GM21390 (cell line): Measurements from ENCODE around the gene TRIM73.
A peak's percentile ranks its signal among the peaks of the same experiment; 100 is the strongest.
"Not testable (repeated sequence)": the region's sequence is repeated elsewhere in the genome, so short reads cannot be mapped to it uniquely, and the experiment has no call there.

Experiments
- ATAC-seq: cut with Tn5 transposase; IDR thresholded peaks from one replicate; pipeline ENCODE4 v1.9.1; 2021; ENCODE audit not compliant: unreplicated experiment

TRIM73 gene

DNA sequence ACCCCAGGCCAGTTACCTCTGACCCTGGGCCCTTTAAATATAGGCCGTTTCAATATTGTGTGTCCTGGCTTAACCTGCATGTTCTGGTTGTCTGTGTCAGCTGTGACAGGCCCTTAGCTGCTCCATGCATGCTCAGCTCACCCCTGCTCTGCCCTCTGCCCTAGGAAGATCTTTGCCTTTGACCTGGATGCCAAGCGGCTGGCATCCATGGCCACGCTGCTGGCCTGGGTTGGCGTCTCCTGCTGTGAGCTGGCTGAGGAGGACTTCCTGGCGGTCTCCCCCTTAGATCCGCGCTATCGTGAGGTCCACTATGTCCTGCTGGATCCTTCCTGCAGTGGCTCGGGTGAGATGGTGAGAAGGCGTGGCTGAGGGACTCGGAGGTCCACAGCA lies 20.0 kb downstream of the TRIM73 start:
- ATAC-seq: not testable (repeated sequence)

DNA sequence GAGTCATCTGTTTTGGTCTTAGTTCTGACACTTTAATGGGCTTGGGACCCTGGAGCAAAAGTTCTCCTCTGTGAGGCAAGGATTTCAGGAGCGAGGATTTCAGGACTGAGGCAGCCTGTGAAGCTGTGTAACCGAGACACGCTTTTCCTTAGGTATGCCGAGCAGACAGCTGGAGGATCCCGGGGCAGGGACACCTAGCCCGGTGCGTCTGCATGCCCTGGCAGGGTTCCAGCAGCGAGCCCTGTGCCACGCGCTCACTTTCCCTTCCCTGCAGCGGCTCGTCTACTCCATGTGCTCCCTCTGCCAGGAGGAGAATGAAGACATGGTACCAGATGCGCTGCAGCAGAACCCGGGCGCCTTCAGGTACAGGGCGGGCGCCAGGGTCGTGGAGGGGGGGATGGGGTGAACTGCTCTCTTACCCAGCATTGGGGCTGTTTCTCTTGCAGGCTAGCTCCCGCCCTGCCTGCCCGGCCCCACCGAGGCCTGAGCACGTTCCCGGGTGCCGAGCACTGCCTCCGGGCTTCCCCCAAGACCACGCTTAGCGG lies 20.5 kb downstream of the TRIM73 start:
- ATAC-seq: not testable (repeated sequence)

DNA sequence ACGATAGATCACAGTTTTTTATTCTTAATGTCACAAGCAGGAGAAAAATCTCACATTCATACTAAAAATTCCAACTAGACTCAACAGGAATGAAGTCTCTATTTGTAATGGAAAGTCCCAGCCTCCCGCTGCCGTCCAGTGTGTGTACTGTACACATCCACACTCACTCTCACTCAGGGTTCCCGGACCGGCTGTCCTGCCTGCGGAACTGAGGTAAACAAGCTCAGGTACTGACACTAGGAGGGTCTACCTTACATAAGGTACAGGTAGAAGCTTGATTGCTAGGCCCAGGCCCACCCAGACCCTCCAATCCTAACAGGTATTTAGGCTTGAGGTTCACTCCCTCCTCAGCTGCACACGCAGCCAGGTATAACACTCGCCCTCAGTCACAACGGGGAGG lies 21.4 kb downstream of the TRIM73 start:
- ATAC-seq: not testable (repeated sequence)

DNA sequence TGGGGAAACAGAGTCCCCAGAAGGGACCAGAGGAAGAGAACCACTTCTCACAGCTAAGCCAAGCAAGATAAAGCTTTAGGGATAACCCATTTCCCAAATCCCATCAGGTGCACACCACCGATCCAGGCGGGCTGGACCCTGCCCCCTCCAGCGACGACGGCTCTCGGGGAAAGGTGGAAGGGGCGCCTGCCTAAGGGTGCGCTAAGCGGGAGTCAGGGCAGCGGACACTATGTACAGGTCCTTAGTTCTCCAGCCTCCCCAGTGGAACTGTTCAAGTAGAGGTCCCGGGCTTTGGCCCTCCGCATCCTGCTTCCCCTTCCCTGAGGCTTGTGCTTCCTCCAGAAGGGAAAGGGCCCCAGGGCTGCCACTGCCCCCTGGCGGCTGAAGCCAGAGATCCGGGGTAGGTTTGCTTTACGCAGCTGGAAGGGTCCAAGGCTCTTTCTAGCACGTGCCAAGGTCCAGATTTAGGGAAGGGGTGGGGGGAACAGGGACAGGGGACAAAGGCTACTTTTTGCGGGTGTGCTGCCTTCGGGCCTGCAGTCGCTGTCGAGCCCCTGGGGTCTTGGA lies 22.9 kb downstream of the TRIM73 start:
- ATAC-seq: not testable (repeated sequence)

DNA sequence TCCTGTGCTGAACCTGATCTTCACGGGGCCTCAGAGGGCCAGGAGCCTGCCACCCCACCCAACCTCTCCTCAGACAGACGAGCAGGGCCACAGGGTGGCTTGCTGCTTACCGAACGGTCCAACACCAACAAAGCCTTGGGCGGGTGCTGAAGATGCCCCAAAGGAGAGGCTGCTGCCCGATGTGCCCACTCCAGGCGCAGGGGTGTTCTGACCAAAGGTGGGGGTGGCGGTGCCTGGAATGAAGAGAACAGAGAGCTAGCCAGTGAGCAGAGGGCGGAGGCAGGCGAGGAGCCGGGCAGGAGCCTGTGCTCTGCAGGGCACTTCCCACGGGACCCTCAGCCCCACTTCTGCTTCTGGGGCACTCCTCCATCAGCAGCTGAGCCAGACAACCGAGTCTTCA lies 23.8 kb downstream of the TRIM73 start:
- not testable (repeated sequence) for ATAC-seq

DNA sequence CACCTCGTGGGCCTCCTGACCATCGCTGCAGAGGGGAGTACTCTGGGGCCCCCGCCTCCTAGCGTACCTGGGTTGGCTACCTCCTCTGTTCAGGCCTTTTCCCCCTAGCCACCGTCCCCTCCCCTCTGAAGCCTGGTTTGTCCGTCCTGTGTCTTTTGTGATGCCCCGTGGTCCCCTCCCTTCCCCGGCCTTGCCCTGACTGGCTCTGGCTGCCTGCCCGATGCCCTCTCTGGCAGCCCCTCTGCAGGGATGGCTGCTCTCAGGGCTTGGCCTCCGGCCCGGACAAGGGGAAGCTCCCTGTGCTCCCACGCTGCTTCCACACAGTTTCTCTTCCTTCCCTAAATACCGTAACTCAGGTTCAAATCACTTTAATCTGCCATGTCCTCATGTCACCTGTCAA lies 24.3 kb downstream of the TRIM73 start:
- not testable (repeated sequence) for ATAC-seq

DNA sequence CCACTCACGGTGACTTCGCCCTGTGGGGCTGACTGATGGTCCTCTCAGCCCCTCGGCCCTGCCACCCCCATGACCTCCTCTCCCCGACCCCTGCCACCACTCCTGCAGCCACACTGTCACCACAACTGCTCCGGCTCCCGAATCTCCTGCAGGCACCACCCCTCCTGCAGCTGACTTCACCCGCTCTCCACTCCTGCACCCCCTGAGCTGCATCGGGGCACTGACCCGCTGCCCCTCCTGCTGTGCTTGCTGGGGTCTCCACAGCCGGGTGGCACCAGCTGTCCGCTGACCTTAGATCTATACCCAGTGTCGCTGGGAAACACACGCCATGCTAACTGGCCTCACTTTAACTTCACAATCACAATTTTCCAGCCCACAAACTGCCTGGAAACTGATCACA lies 24.7 kb downstream of the TRIM73 start:
- not testable (repeated sequence) for ATAC-seq

DNA sequence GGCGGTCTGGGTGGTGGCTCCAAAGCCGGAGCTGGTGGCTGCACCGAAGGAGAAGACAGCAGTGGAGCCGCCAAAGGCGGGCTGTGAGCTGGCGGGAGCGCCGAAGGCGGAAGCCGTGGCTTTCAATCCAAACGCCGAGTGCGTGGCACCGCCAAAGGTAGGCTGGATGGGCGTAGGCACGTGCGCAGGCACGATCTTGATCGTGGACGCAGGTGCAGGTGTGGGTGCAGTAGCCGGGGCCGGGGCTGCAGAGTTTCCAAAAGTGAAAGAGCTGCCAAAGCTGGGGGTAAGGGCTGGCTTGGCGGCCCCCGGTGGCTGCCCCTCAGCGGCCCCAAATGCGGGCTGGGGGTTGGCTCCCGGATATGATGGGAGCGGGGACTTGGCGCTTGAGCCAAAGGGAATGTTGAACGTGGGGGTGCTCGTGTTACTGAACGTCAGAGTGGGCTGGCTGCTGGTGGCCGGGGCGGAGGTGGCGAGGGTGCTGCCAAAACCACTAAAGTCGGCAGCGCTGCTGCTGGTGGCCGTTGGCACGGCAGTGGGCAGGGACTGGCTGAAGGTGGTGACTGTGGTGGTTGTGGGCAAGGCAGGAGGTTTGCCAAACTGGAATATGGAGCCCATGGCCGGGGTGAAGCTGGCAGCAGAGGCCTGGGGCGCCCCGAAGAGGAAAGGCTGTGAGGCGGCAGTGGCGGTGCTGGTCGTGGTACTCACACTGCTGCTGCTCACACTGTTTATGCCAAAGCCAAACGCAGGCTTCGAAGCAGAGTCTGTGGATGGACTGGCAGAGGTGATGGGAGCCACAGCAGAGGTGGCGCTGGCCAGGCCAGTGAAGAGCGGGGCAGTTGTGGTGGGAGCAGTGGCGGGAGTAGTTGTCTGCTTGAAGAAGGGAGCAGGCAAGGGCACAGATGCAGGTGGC lies 26.6 kb downstream of the TRIM73 start:
- not testable (repeated sequence) for ATAC-seq

DNA sequence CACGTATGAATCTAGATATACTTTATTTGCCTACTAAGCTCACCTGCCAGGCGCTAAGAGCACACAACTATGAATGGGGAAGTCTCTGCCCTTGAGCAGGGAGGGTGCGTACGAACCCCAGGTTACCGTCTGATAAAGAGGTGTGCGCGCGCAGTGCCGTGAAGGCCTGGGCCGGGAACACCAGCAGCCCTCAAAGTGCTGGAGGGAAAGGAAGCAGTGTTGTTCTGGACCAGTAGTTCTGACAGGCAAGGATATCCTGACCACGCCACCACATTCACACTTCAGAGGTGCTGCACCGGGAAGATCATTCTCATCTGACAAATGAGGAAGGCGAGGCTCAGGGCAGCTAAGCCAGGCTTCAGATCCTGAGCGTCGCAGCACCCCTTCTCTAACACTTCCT lies 28.1 kb downstream of the TRIM73 start:
- ATAC-seq: not testable (repeated sequence)

DNA sequence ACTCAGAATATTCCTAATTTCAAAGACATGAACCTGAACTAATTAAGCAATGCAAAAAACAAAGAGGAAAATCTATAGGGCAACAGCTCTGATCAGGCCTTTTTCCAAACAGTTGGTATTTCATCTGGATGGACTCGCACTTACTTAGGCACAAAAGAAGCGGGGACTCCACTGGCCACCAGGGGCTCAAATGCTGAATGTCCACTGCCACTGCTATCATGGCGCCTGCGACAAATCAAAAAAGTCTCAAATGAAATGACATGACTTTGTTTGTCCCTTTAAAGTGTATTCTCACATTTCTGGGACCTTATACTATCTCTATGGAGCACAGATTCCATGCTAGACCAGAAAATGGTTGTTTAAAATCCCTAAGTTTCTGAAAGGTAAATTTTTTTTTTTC lies 43.6 kb downstream of the TRIM73 start:
- not testable (repeated sequence) for ATAC-seq

DNA sequence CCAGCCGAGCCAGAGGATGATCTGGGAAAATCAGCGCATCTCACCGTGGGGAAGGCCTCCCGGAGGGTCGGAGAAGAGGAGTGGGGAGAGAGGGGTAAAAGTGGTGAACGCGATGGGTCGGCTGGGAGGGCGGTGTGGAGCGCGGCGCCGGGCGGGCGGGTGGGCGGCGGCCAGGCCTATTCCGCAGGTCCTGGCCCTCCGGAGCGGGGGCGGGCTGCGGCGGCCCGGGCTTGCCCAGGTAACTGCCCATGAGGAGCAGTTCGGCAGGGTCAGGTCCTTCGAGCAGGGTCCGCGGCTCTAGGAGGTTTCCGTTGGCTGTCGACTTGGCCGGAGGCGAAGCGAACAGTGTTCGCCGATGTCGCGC lies 46.7 kb downstream of the TRIM73 start:
- peak; percentile 31 for ATAC-seq

DNA sequence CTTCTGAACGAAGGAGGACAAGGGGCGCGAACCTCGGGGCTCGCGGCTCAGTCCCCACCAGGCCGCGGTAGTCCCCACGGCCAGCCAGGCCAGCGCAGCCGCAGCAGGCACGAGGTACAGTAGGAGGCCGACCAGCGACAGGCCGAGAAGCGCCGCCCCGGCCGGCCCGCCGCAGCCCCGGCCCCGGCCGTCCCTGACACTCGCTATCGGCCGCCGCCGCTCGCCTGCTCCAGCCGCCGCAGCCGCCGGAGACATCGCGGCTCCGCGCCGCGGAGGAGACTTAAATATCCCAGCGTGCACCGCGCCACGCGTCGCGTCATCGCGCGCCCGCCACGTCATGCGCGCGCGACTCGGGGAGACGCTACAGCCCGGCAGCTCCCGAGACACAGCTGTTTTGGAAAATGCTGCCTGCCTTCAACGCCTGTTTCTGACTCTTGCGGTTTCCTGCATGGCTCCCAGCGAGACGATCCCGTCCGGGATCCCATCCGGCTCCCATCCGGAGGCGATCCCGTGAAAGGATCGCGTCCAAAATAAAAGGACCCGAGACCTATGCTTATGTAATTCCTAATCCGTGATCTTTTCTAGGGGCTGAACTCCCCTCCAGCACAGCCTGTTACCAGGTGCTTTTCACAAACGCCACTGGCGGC lies 47.2 kb downstream of the TRIM73 start:
- ATAC-seq: peak; percentile 83

DNA sequence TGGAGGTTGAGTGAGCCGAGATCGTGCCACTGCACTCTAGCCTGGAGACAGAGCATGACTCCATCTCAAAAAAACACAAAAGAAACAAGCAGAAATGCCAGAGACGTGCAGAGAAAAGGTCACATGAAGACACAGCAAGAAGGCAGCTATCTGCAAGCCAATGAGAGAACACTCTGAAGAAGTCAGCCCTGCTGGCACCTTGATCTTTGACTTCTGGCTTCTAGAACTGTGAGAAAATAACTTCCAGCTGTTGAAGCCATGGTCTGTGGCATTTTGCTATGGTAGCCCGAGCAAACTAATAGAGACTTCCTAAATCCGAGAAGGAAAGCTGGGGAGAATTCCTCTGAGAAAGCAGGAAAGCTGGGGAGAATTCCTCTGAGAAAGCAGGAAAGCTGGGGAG lies 54.5 kb downstream of the TRIM73 start:
- ATAC-seq: not testable (repeated sequence)

DNA sequence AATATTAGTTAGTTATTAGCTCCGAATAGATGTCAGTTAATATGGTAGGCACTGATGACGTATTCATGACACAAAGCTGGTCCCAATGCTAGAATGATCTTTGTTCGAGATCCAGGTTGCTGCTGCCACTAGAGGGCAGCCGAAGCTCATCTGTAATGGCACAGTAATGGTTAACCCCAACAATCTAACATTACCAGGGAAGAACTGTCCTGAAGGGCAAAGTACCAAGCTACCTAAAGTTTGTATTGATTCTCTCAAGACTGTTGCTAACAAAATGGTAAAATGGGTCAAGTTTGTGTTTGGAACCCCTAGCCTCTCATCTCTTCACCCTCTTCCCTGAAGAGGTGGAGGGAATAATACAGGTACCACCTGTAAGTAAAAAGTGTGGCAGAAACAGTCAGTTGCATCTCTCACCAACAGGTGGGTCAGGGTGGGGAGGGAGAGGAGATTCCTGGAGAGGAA lies 57.1 kb downstream of the TRIM73 start:
- peak; percentile 74 for ATAC-seq
